H1 (cell line): ENCODE results near the gene DLEC1.

Experiments used
- GABPA ChIP-seq: IDR thresholded peaks from 2 replicates; pipeline ENCODE4 v1.6.1; 2011; ENCODE audit warnings: mild to moderate bottlenecking, low read length, moderate library complexity, borderline replicate concordance; ENCODE audit not compliant: insufficient read depth
- HDAC6 ChIP-seq: IDR thresholded peaks from one replicate; pipeline ENCODE4 v1.7.1; 2012; ENCODE audit warnings: low read depth, mild to moderate bottlenecking, inconsistent platforms, low read length, moderate library complexity
- JUND ChIP-seq: IDR thresholded peaks from 2 replicates; pipeline ENCODE4 v1.6.1; 2011; ENCODE audit warnings: mild to moderate bottlenecking, improper control_type of control experiment, low read length
- NANOG ChIP-seq: IDR thresholded peaks from 2 replicates; pipeline ENCODE4 v1.6.1; 2011; ENCODE audit warnings: low read length, low read depth, mild to moderate bottlenecking, inconsistent platforms; ENCODE audit not compliant: insufficient read depth, poor library complexity, severe bottlenecking
- POLR2A ChIP-seq, 2 experiments: IDR thresholded peaks; 1 replicate in 1 of 2; 2 replicates in 1 of 2; pipeline ENCODE4 v1.6.1; 2011; ENCODE audit warnings: low read depth in 2 of 2, low read length in 2 of 2, mild to moderate bottlenecking in 2 of 2; ENCODE audit errors: control extremely low read depth in 1 of 2
- RBBP5 ChIP-seq: IDR thresholded peaks from 2 replicates; pipeline ENCODE4 v1.7.1; 2012; ENCODE audit warnings: low read depth, mild to moderate bottlenecking, inconsistent platforms, low read length, moderate library complexity, borderline replicate concordance
- SIN3A ChIP-seq, 2 experiments: IDR thresholded peaks in 1 of 2; conservative IDR thresholded peaks in 1 of 2; 2 replicates each; pipeline ENCODE4 v1.6.1; 2011 to 2012; ENCODE audit warnings: low read length in 2 of 2, improper control_type of control experiment in 1 of 2, low read depth in 1 of 2, mild to moderate bottlenecking in 1 of 2
- TAF1 ChIP-seq: IDR thresholded peaks from 2 replicates; pipeline ENCODE4 v1.6.1; 2011; ENCODE audit warnings: mild to moderate bottlenecking, low read depth, low read length
- TF ChIP-seq, protein P1 (sequence below), 3 experiments: IDR thresholded peaks; 1 replicate in 2 of 3; 2 replicates in 1 of 3; pipeline versions ENCODE4 v1.5.1 to v1.6.1; 2011; ENCODE audit warnings: low read length in 3 of 3, mild to moderate bottlenecking in 3 of 3, inconsistent platforms in 2 of 3, low read depth in 1 of 3, moderate library complexity in 1 of 3; ENCODE audit not compliant: insufficient read depth in 1 of 3; ENCODE audit errors: control extremely low read depth in 1 of 3
- TF ChIP-seq, protein P2 (sequence below): IDR thresholded peaks from 2 replicates; pipeline ENCODE4 v1.6.1; 2011; ENCODE audit warnings: low read depth, mild to moderate bottlenecking, low read length; ENCODE audit not compliant: insufficient read depth

DNA sequence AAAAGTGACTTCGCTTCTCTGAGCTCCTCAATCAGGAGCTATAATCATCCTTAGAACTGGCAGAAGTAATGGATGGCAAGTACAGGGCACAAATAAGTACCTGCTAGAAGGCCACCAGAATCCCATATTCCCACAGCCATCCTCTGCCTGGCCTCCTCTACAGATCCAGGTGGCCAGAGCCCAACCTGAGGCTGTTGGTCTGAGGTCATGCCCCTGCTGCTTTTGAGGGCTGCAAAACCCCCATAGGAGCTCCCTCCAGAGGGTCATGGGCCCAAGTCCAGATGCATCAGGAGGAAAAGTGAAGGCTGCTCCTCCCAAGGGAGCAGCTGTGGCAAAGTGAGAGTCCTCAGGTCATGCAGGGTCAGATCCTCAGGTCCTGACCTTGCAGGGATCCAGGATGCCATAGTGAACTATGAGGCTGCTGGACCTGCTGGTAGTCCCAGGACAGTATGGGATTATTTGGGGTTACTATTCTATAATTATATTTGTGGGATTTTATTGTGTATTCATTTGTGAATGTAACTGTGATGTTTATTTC, 6.6 kb upstream of the DLEC1 start:
- TF ChIP-seq GABPA (no peak), JUND (no peak), NANOG (no peak), SIN3A (conservative IDR thresholded peaks at IDR 0.05 in 1 of 2, IDR thresholded peaks at IDR 0.05 in 1 of 2; ENCODE audit: low read depth in 1 of 2, low read length in 2 of 2) (no peak), POLR2A (IDR thresholded peaks at IDR 0.05; ENCODE audit: control extremely low read depth in 1 of 2, low read depth in 2 of 2, low read length in 2 of 2) (no peak), HDAC6 (no peak), RBBP5 (no peak), TAF1 (no peak)
- TF ChIP-seq, protein P1, sequence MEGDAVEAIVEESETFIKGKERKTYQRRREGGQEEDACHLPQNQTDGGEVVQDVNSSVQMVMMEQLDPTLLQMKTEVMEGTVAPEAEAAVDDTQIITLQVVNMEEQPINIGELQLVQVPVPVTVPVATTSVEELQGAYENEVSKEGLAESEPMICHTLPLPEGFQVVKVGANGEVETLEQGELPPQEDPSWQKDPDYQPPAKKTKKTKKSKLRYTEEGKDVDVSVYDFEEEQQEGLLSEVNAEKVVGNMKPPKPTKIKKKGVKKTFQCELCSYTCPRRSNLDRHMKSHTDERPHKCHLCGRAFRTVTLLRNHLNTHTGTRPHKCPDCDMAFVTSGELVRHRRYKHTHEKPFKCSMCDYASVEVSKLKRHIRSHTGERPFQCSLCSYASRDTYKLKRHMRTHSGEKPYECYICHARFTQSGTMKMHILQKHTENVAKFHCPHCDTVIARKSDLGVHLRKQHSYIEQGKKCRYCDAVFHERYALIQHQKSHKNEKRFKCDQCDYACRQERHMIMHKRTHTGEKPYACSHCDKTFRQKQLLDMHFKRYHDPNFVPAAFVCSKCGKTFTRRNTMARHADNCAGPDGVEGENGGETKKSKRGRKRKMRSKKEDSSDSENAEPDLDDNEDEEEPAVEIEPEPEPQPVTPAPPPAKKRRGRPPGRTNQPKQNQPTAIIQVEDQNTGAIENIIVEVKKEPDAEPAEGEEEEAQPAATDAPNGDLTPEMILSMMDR (IDR thresholded peaks at IDR 0.05; ENCODE audit: control extremely low read depth in 1 of 3, insufficient read depth in 1 of 3, low read depth in 1 of 3, low read length in 3 of 3) = no peak
- TF ChIP-seq, protein P2, sequence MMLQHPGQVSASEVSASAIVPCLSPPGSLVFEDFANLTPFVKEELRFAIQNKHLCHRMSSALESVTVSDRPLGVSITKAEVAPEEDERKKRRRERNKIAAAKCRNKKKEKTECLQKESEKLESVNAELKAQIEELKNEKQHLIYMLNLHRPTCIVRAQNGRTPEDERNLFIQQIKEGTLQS = no peak
